DOHH2 (cell line): ENCODE data around the gene BDH1.
A peak's percentile ranks its signal among the peaks of the same experiment; 100 is the strongest.

Source experiments
- H3F3A ChIP-seq: fragments of 200-600 bp; sonication (generic), shearing (Covaris generic); 2 replicates; pipeline ENCODE4 v1.6.0; 2016; ENCODE audit warnings: antibody characterized with exemption, mild to moderate bottlenecking; ENCODE audit not compliant: control insufficient read depth, insufficient read depth
- H3K27ac ChIP-seq: fragments of 200-600 bp; sonication (generic); 2 replicates; pipeline ENCODE4 v1.5.1; 2014; ENCODE audit warnings: low read depth, mild to moderate bottlenecking, low read length, moderate library complexity
- H3K27me3 ChIP-seq: fragments of 200-600 bp; sonication (generic); 2 replicates; pipeline ENCODE4 v1.6.1; 2014; ENCODE audit warnings: mild to moderate bottlenecking, low read length, mixed read lengths; ENCODE audit not compliant: control insufficient read depth
- H3K36me3 ChIP-seq: fragments of 200-600 bp; sonication (generic); 2 replicates; pipeline ENCODE4 v1.6.1; 2014; ENCODE audit warnings: mild to moderate bottlenecking, low read length, moderate library complexity, mixed read lengths; ENCODE audit not compliant: control insufficient read depth
- H3K4me1 ChIP-seq: fragments of 200-600 bp; sonication (generic); 2 replicates; pipeline ENCODE4 v1.6.1; 2014; ENCODE audit warnings: mild to moderate bottlenecking, low read length, mixed read lengths; ENCODE audit not compliant: control insufficient read depth
- H3K4me2 ChIP-seq: fragments of 200-600 bp; sonication (generic); 2 replicates; pipeline ENCODE4 v1.6.0; 2014; ENCODE audit warnings: mild to moderate bottlenecking, low read length, moderate library complexity
- H3K4me3 ChIP-seq: fragments of 200-600 bp; sonication (generic); 2 replicates; pipeline ENCODE4 v1.5.1; 2014; ENCODE audit warnings: mild to moderate bottlenecking, low read length, mixed read lengths
- H3K79me2 ChIP-seq: fragments of 200-600 bp; sonication (generic); 2 replicates; pipeline ENCODE4 v1.6.1; 2014; ENCODE audit warnings: mild to moderate bottlenecking, low read length, mixed read lengths; ENCODE audit not compliant: control insufficient read depth
- H3K9me2 ChIP-seq: fragments of 200-600 bp; sonication (generic); replicated peaks from 2 replicates; pipeline ENCODE4 v1.6.1; 2014; ENCODE audit warnings: mild to moderate bottlenecking, low read length, mixed read lengths; ENCODE audit not compliant: control insufficient read depth
- H3K9me3 ChIP-seq: fragments of 200-600 bp; sonication (generic); 2 replicates; pipeline ENCODE4 v1.6.1; 2014; ENCODE audit warnings: antibody characterized with exemption, low read length, mixed read lengths; ENCODE audit not compliant: control insufficient read depth, insufficient read depth
- H4K20me1 ChIP-seq: fragments of 200-600 bp; sonication (generic); 2 replicates; pipeline ENCODE4 v1.6.0; 2014; ENCODE audit warnings: low read depth, mild to moderate bottlenecking, antibody characterized with exemption, low read length, moderate library complexity; ENCODE audit not compliant: control insufficient read depth, insufficient read depth
- EZH2phosphoT487 ChIP-seq: fragments of 200-600 bp; sonication (generic); IDR thresholded peaks from 2 replicates; pipeline ENCODE4 v1.6.1; 2017; ENCODE audit warnings: borderline replicate concordance, mild to moderate bottlenecking, antibody characterized with exemption, low read length, moderate library complexity, mixed read lengths
- TF ChIP-seq, protein P1 (sequence below): fragments of 200-600 bp; sonication (generic); IDR thresholded peaks from one replicate; pipeline ENCODE4 v1.5.1; 2014; ENCODE audit warnings: antibody characterized with exemption, mild to moderate bottlenecking, low read depth, low read length; ENCODE audit not compliant: poor library complexity, severe bottlenecking

The BDH1 gene

DNA sequence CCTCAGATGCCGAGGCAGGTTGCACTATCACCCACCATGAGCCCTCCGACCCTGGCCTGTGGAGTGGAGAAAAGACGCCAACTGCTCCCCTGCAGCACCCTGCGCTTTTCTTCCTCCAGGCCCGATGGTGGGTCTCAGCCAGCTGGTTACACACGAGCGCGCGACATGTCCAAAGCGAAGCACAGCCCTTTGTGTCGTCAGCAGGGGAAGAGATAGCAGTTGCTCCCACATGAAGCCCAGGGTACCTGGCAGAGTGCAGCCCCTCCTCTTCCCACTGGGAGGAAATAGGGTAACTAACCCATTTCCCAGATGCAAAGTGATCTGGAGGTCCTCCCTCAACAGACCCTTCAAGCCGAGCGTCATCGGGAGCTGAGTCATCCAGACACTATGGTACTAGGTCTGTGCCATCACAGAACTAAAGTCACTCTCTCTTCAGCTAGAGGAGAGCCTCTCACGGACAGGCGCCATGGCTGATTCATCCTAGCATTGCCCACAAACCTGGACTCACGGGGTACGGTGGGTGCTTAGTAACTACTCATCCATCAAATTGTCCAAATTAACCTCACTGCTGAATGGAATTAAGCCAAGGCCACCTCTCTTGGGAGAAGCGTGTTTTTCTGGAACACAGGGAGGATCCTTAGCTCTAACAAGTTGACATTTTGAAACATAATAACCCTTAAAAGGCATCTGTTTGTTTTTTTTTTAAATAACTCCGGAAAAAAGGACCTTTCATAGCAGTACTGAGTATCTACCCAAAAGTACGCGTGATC, 45.2 kb upstream of the BDH1 start:
- no peaks in the 10 kb centered on the region for H3F3A ChIP-seq
- H4K20me1 ChIP-seq: no peaks in the 10 kb centered on the region
- no peak overlapping the region for H3K4me2 ChIP-seq
- H3K79me2 ChIP-seq: no peaks in the 10 kb centered on the region
- no peak overlapping the region for H3K4me3 ChIP-seq
- H3K27me3 ChIP-seq: no peaks in the 10 kb centered on the region
- TF ChIP-seq EZH2phosphoT487: no peak
- TF ChIP-seq, protein P1, sequence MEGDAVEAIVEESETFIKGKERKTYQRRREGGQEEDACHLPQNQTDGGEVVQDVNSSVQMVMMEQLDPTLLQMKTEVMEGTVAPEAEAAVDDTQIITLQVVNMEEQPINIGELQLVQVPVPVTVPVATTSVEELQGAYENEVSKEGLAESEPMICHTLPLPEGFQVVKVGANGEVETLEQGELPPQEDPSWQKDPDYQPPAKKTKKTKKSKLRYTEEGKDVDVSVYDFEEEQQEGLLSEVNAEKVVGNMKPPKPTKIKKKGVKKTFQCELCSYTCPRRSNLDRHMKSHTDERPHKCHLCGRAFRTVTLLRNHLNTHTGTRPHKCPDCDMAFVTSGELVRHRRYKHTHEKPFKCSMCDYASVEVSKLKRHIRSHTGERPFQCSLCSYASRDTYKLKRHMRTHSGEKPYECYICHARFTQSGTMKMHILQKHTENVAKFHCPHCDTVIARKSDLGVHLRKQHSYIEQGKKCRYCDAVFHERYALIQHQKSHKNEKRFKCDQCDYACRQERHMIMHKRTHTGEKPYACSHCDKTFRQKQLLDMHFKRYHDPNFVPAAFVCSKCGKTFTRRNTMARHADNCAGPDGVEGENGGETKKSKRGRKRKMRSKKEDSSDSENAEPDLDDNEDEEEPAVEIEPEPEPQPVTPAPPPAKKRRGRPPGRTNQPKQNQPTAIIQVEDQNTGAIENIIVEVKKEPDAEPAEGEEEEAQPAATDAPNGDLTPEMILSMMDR: no peak
- no peaks in the 10 kb centered on the region for H3K9me3 ChIP-seq
- H3K9me2 ChIP-seq: no peaks in the 10 kb centered on the region
- H3K4me1 ChIP-seq: peaks cover 9% of the 10 kb centered on the region
- H3K27ac ChIP-seq: no peak overlapping the region
- no peaks in the 10 kb centered on the region; the same call in 1 of the 2 replicates for H3K36me3 ChIP-seq

DNA sequence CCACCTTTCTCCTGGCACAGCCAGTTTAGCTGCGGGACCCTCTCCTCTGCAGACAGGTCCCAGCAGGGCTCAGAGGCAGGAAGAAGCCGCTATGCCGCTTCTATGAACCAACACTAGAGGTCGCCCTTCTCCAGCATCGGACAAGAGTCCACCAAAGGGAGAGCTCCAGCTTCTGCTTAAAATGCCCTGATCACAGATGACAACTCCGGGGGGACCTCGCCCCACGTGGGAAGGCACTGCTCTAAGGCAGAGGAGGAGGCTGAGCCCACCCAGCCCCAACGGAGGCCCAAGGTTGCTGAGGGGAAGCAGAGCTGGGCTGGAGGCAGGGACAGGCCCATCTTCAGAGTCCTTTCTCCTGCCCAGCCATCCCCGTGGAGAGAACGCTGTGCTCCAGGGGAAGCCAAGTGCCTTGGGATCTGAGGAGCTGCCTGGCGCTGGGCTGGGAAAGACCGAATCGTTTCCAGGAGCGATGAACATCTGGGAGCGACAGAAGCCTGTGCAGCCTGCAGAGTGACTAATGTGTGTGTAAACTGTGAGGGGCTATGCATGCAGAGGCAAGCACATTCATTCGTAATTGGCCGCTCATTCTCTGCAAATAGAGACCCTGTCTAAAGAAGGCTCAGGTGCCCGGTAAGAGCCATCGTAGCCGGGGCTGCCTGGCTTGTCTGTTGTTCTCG, 43.5 kb upstream of the BDH1 start:
- H3K27me3 ChIP-seq: no peaks in the 10 kb centered on the region
- H4K20me1 ChIP-seq: no peaks in the 10 kb centered on the region
- H3K4me3 ChIP-seq: peak overlapping the region; percentile 24; the same call in 1 of the 2 replicates
- H3K36me3 ChIP-seq: no peaks in the 10 kb centered on the region
- H3K79me2 ChIP-seq: no peaks in the 10 kb centered on the region
- TF ChIP-seq EZH2phosphoT487: no peak
- TF ChIP-seq, protein P1: peak; percentile 96
- peak overlapping the region; percentile 53 for H3K4me2 ChIP-seq
- no peak overlapping the region for H3K27ac ChIP-seq
- no peaks in the 10 kb centered on the region for H3K9me2 ChIP-seq
- H3K4me1 ChIP-seq: peaks cover 9% of the 10 kb centered on the region
- no peaks in the 10 kb centered on the region for H3K9me3 ChIP-seq
- H3F3A ChIP-seq: no peaks in the 10 kb centered on the region

DNA sequence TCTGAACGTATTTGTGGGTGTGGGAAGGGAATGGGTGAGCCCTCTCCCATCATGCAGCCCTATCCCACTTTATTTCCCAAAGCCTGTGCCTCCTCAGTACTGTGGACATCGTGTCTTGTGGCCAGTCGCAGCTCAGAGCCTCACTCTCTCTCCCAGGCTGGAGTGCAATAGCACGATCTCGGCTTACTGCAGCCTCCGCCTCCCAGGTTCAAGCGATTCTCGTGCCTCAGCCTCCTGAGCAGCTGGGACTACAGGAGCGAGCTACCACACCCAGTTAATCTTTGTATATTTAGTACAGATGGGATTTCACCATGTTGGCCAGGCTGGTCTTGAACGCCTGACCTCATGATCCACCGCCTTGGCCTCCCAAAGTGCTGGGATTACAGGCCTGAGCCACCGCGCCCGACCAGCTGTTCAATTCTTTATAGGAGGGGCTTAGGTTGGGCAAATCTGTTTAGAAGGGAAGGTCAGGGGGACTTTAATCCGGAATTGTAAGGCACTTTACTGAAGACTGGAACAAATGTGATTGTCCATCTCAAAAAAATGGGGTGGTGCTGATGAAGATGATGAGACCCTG, 42.7 kb upstream of the BDH1 start:
- no peak overlapping the region for H3K4me2 ChIP-seq
- H3K4me3 ChIP-seq: no peak overlapping the region
- no peaks in the 10 kb centered on the region for H3K9me2 ChIP-seq
- peaks cover 9% of the 10 kb centered on the region for H3K4me1 ChIP-seq
- no peaks in the 10 kb centered on the region for H3K9me3 ChIP-seq
- TF ChIP-seq, protein P1: no peak
- no peak for TF ChIP-seq EZH2phosphoT487
- H3K27me3 ChIP-seq: no peaks in the 10 kb centered on the region
- H4K20me1 ChIP-seq: no peaks in the 10 kb centered on the region
- no peaks in the 10 kb centered on the region for H3K36me3 ChIP-seq
- H3K79me2 ChIP-seq: no peaks in the 10 kb centered on the region
- H3K27ac ChIP-seq: no peak overlapping the region
- no peaks in the 10 kb centered on the region for H3F3A ChIP-seq
